PC-3 (cell line): ENCODE results near the gene RNU1-4. TPM values are rescaled to one million over a fixed set of nuclear protein-coding genes. Genes with fewer than 3 reads are reported as not detected.
"Not testable (repeated sequence)": the region's sequence is repeated elsewhere in the genome, so short reads cannot be mapped to it uniquely, and the experiment has no call there.

ENCODE experiments used
- ATAC-seq: fragments of 200-7000 bp; cut with Tn5 transposase; 2 replicates; pipeline ENCODE4 v1.9.1; 2020; ENCODE audit warnings: mild to moderate bottlenecking, moderate library complexity
- BruUV-seq: library from RNA; stranded (reverse); fragments of 400-500 nt; replicated peaks from 2 replicates; lab custom pipeline; 2021; lab: Mats Ljungman, UMichigan
- CTCF ChIA-PET: fragments of 300-600 bp; sonication (Branson Sonifier 250); formaldehyde crosslinking; loops from one replicate; lab custom pipeline; 2022; ENCODE audit warnings: antibody characterized with exemption; lab: Charles Lee
- POLR2A ChIA-PET: fragments of 300-600 bp; sonication (Branson Sonifier 250); formaldehyde crosslinking; loops from one replicate; lab custom pipeline; 2022; ENCODE audit warnings: antibody characterized with exemption; ENCODE audit not compliant: unreplicated experiment; lab: Charles Lee
- DNase-seq: peaks from one replicate; pipeline ENCODE4 v3.0.0-alpha.2; 2015
- H2AFZ ChIP-seq: fragments of 300-600 bp; sonication (generic); 2 replicates; pipeline ENCODE4 v1.6.0; 2016; ENCODE audit warnings: antibody characterized with exemption, low read length
- H3F3A ChIP-seq: fragments of 300-600 bp; sonication (generic); one replicate; pipeline ENCODE4 v1.6.0; 2017; ENCODE audit warnings: antibody characterized with exemption, low read length, control low read depth, mild to moderate bottlenecking; ENCODE audit not compliant: unreplicated experiment
- H3K27ac ChIP-seq: fragments of 300-600 bp; sonication (generic); 2 replicates; pipeline ENCODE4 v1.5.1; 2016; ENCODE audit warnings: mild to moderate bottlenecking, low read length
- H3K27me3 ChIP-seq: fragments of 300-600 bp; sonication (generic); 2 replicates; pipeline ENCODE4 v1.6.1; 2016; ENCODE audit warnings: low read length, mixed read lengths
- H3K36me3 ChIP-seq: fragments of 300-600 bp; sonication (generic); 2 replicates; pipeline ENCODE4 v1.6.1; 2016; ENCODE audit warnings: low read depth, mixed run types, low read length, mixed read lengths
- H3K4me1 ChIP-seq: fragments of 300-600 bp; sonication (generic); 2 replicates; pipeline ENCODE4 v1.5.1; 2016; ENCODE audit warnings: low read length; ENCODE audit not compliant: insufficient read depth
- H3K4me2 ChIP-seq: fragments of 300-600 bp; sonication (generic); 2 replicates; pipeline ENCODE4 v1.6.0; 2016; ENCODE audit warnings: low read length
- H3K4me3 ChIP-seq: fragments of 300-600 bp; sonication (generic); 2 replicates; pipeline ENCODE4 v1.5.1; 2016; ENCODE audit warnings: mild to moderate bottlenecking, low read length, mixed read lengths
- H3K79me2 ChIP-seq: fragments of 300-600 bp; sonication (generic); 2 replicates; pipeline ENCODE4 v1.6.1; 2017; ENCODE audit warnings: low read length, mixed read lengths
- H3K9ac ChIP-seq: fragments of 300-600 bp; sonication (generic); 2 replicates; pipeline ENCODE4 v1.6.0; 2016; ENCODE audit warnings: mild to moderate bottlenecking, low read length
- H3K9me2 ChIP-seq: fragments of 300-600 bp; sonication (generic); replicated peaks from 2 replicates; pipeline ENCODE4 v1.6.1; 2016; ENCODE audit warnings: mixed run types, low read length, mixed read lengths
- H3K9me3 ChIP-seq: fragments of 300-600 bp; sonication (generic); 2 replicates; pipeline ENCODE4 v1.6.1; 2016; ENCODE audit warnings: low read length, mixed read lengths
- H4K20me1 ChIP-seq: fragments of 300-600 bp; sonication (generic); 2 replicates; pipeline ENCODE4 v1.6.1; 2016; ENCODE audit warnings: low read length, mixed read lengths
- intact Hi-C: fragments of 100-400 bp; cut with micrococcal nuclease; formaldehyde crosslinking; loops from 2 replicates; pipeline ENCODE4 v1.9.0; 2023
- total RNA-seq: library from RNA; depleted of rRNA; stranded (reverse); fragments of >200 nt; gene quantifications from 2 replicates; pipeline ENCODE4 v1.2.3, GENCODE V29; 2014

RNU1-4 gene
- total RNA-seq, 1 experiment from 2014 or later, result under 0.01 TPM

- H3K4me1 ChIP-seq, result peaks cover 20% of the 10 kb centered on the region
- POLR2A ChIA-PET, H3K27me3 ChIP-seq, BruUV-seq, H4K20me1 ChIP-seq, H3K4me3 ChIP-seq, CTCF ChIA-PET, H3K36me3 ChIP-seq, H3F3A ChIP-seq, H2AFZ ChIP-seq, intact Hi-C loops, H3K9me2 ChIP-seq, H3K9me3 ChIP-seq, H3K9ac ChIP-seq, H3K27ac ChIP-seq, H3K79me2 ChIP-seq: not testable (repeated sequence)
- ATAC-seq (peak; percentile 25), DNase-seq (peak; percentile 63)
- H3K4me2 ChIP-seq, result peak overlapping the region; percentile 53
Measured at GRCh38 chr1:16772275-16773204, 32.2 kb downstream of the RNU1-4 start.

- intact Hi-C loops, H3K9me2 ChIP-seq, H3K9ac ChIP-seq, ATAC-seq, BruUV-seq, H3F3A ChIP-seq, POLR2A ChIA-PET, DNase-seq, H3K36me3 ChIP-seq, H2AFZ ChIP-seq, H3K9me3 ChIP-seq, CTCF ChIA-PET, H3K27ac ChIP-seq, H3K79me2 ChIP-seq, H4K20me1 ChIP-seq, H3K27me3 ChIP-seq, H3K4me3 ChIP-seq: not testable (repeated sequence)
- peak overlapping the region; percentile 37; the same call in 1 of the 2 replicates for H3K4me2 ChIP-seq
- peaks cover 20% of the 10 kb centered on the region for H3K4me1 ChIP-seq
Measured at GRCh38 chr1:16773205-16773596, 32.9 kb downstream of the RNU1-4 start.

- H2AFZ ChIP-seq, H3K36me3 ChIP-seq, H3F3A ChIP-seq, DNase-seq, CTCF ChIA-PET, H4K20me1 ChIP-seq, H3K9ac ChIP-seq, H3K9me2 ChIP-seq, BruUV-seq, H3K9me3 ChIP-seq, POLR2A ChIA-PET, intact Hi-C loops, H3K27me3 ChIP-seq, H3K27ac ChIP-seq, H3K79me2 ChIP-seq, H3K4me3 ChIP-seq: not testable (repeated sequence)
- ATAC-seq, result peak; percentile 21
- Histone ChIP-seq H3K4me2 (peak overlapping the region; percentile 37; the same call in 1 of the 2 replicates), H3K4me1 (peaks cover 20% of the 10 kb centered on the region)
Measured at GRCh38 chr1:16773723-16774122, 33.4 kb downstream of the RNU1-4 start.

- not testable (repeated sequence) for ATAC-seq
Measured at GRCh38 chr1:16774773-16775172, 34.5 kb downstream of the RNU1-4 start.

GRCh38 chr1:16775290-16775689 lies 35.0 kb downstream of the RNU1-4 start:
- H3K9me2 ChIP-seq, H3K4me2 ChIP-seq, H3K27ac ChIP-seq, H3K79me2 ChIP-seq, H3K27me3 ChIP-seq, POLR2A ChIA-PET, ATAC-seq, H3F3A ChIP-seq, H3K9me3 ChIP-seq, H3K9ac ChIP-seq, H2AFZ ChIP-seq, H3K4me3 ChIP-seq, BruUV-seq, intact Hi-C loops, CTCF ChIA-PET, H4K20me1 ChIP-seq, H3K36me3 ChIP-seq, DNase-seq: not testable (repeated sequence)
- peaks cover 17% of the 10 kb centered on the region for H3K4me1 ChIP-seq

More at GRCh38 chr1:16774773-16775172, 34.5 kb downstream of the RNU1-4 start:
- peaks cover 20% of the 10 kb centered on the region for H3K4me1 ChIP-seq
- H3K9ac ChIP-seq, H3K4me2 ChIP-seq, H3K27ac ChIP-seq, H3K9me3 ChIP-seq, H3F3A ChIP-seq, CTCF ChIA-PET, H3K4me3 ChIP-seq, H3K36me3 ChIP-seq, H2AFZ ChIP-seq, POLR2A ChIA-PET, H3K79me2 ChIP-seq, H3K9me2 ChIP-seq, H3K27me3 ChIP-seq, intact Hi-C loops, H4K20me1 ChIP-seq, DNase-seq, BruUV-seq: not testable (repeated sequence)

- ATAC-seq, H3F3A ChIP-seq, BruUV-seq, H3K79me2 ChIP-seq, H3K27me3 ChIP-seq, H3K4me3 ChIP-seq, H3K9ac ChIP-seq, H3K27ac ChIP-seq, H3K9me2 ChIP-seq, H3K9me3 ChIP-seq, CTCF ChIA-PET, H3K36me3 ChIP-seq, H4K20me1 ChIP-seq, intact Hi-C loops, POLR2A ChIA-PET, DNase-seq, H3K4me2 ChIP-seq, H2AFZ ChIP-seq: not testable (repeated sequence)
- peaks cover 17% of the 10 kb centered on the region for H3K4me1 ChIP-seq
Measured at GRCh38 chr1:16776248-16776647, 35.9 kb downstream of the RNU1-4 start.
